ENCODE measurements around the gene TRIM44.
"Not testable (repeated sequence)": the region's sequence is repeated elsewhere in the genome, so short reads cannot be mapped to it uniquely, and the experiment has no call there.

TRIM44 gene

GRCh38 chr11:35859301-35859700 is 196.7 kb downstream of the TRIM44 start:
- Histone ChIP-seq H3K4me3 (ENCODE audit: low read length, poor library complexity, severe bottlenecking) (no peak overlapping the region), H3K79me2 (ENCODE audit: insufficient read depth, low read length) (no peaks in the 10 kb centered on the region), H3K36me3 (ENCODE audit: insufficient read depth, low read length) (no peaks in the 10 kb centered on the region), H3K9me3 (ENCODE audit: insufficient read depth, low read depth, low read length) (no peaks in the 10 kb centered on the region), H3K9me2 (replicated peaks; ENCODE audit: low read depth, low read length) (no peaks in the 10 kb centered on the region), H3F3A (ENCODE audit: low read depth) (no peaks in the 10 kb centered on the region), H3K9ac (ENCODE audit: low read depth, low read length, poor library complexity, severe bottlenecking) (no peak overlapping the region), H4K20me1 (ENCODE audit: insufficient read depth, low read length, poor library complexity, severe bottlenecking) (no peaks in the 10 kb centered on the region), H3K4me1 (ENCODE audit: insufficient read depth, low read length, poor library complexity, severe bottlenecking) (no peaks in the 10 kb centered on the region), H3K4me2 (ENCODE audit: low read depth, low read length, poor library complexity, severe bottlenecking) (no peak overlapping the region), H2AFZ (ENCODE audit: low read length) (no peak overlapping the region), H3K27me3 (ENCODE audit: insufficient read depth, low read length, poor library complexity, severe bottlenecking) (no peaks in the 10 kb centered on the region)
- TF ChIP-seq, protein P1, sequence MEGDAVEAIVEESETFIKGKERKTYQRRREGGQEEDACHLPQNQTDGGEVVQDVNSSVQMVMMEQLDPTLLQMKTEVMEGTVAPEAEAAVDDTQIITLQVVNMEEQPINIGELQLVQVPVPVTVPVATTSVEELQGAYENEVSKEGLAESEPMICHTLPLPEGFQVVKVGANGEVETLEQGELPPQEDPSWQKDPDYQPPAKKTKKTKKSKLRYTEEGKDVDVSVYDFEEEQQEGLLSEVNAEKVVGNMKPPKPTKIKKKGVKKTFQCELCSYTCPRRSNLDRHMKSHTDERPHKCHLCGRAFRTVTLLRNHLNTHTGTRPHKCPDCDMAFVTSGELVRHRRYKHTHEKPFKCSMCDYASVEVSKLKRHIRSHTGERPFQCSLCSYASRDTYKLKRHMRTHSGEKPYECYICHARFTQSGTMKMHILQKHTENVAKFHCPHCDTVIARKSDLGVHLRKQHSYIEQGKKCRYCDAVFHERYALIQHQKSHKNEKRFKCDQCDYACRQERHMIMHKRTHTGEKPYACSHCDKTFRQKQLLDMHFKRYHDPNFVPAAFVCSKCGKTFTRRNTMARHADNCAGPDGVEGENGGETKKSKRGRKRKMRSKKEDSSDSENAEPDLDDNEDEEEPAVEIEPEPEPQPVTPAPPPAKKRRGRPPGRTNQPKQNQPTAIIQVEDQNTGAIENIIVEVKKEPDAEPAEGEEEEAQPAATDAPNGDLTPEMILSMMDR (conservative IDR thresholded peaks at IDR 0.05; ENCODE audit: low read length), result no peak
- TF ChIP-seq EZH2phosphoT487 (IDR thresholded peaks at IDR 0.05; ENCODE audit: borderline replicate concordance), result no peak

GRCh38 chr11:35860194-35860593 is 197.6 kb downstream of the TRIM44 start:
- not testable (repeated sequence) for H3K79me2 ChIP-seq (ENCODE audit: insufficient read depth, low read length); H3K4me1 ChIP-seq (ENCODE audit: insufficient read depth, low read length, poor library complexity, severe bottlenecking); H3K9me3 ChIP-seq (ENCODE audit: insufficient read depth, low read depth, low read length); H3K9me2 ChIP-seq (replicated peaks; ENCODE audit: low read depth, low read length); H3K9ac ChIP-seq (ENCODE audit: low read depth, low read length, poor library complexity, severe bottlenecking); H3K4me3 ChIP-seq (ENCODE audit: low read length, poor library complexity, severe bottlenecking); H3K36me3 ChIP-seq (ENCODE audit: insufficient read depth, low read length); H4K20me1 ChIP-seq (ENCODE audit: insufficient read depth, low read length, poor library complexity, severe bottlenecking); H3F3A ChIP-seq (ENCODE audit: low read depth); H2AFZ ChIP-seq (ENCODE audit: low read length); H3K27me3 ChIP-seq (ENCODE audit: insufficient read depth, low read length, poor library complexity, severe bottlenecking); H3K4me2 ChIP-seq (ENCODE audit: low read depth, low read length, poor library complexity, severe bottlenecking)
- TF ChIP-seq, protein P1 (conservative IDR thresholded peaks at IDR 0.05; ENCODE audit: low read length), result peak; percentile 15; the same call in 1 of the 2 replicates

GRCh38 chr11:35861191-35861590 is 198.6 kb downstream of the TRIM44 start:
- no peaks in the 10 kb centered on the region for H3K4me1 ChIP-seq (ENCODE audit: insufficient read depth, low read length, poor library complexity, severe bottlenecking)
- no peaks in the 10 kb centered on the region for H3K36me3 ChIP-seq (ENCODE audit: insufficient read depth, low read length)
- no peaks in the 10 kb centered on the region for H3K79me2 ChIP-seq (ENCODE audit: insufficient read depth, low read length)
- no peak overlapping the region for H2AFZ ChIP-seq (ENCODE audit: low read length)
- no peak overlapping the region for H3K9ac ChIP-seq (ENCODE audit: low read depth, low read length, poor library complexity, severe bottlenecking)
- no peaks in the 10 kb centered on the region for H3K27me3 ChIP-seq (ENCODE audit: insufficient read depth, low read length, poor library complexity, severe bottlenecking)
- H3K9me3 ChIP-seq (ENCODE audit: insufficient read depth, low read depth, low read length), result no peaks in the 10 kb centered on the region
- H3K4me3 ChIP-seq (ENCODE audit: low read length, poor library complexity, severe bottlenecking), result no peak overlapping the region
- H3F3A ChIP-seq (ENCODE audit: low read depth), result no peaks in the 10 kb centered on the region
- no peak overlapping the region for H3K4me2 ChIP-seq (ENCODE audit: low read depth, low read length, poor library complexity, severe bottlenecking)
- no peaks in the 10 kb centered on the region for H3K9me2 ChIP-seq (replicated peaks; ENCODE audit: low read depth, low read length)
- no peak for TF ChIP-seq EZH2phosphoT487 (IDR thresholded peaks at IDR 0.05; ENCODE audit: borderline replicate concordance)
- TF ChIP-seq, protein P1 (conservative IDR thresholded peaks at IDR 0.05; ENCODE audit: low read length), result no peak
- H4K20me1 ChIP-seq (ENCODE audit: insufficient read depth, low read length, poor library complexity, severe bottlenecking), result no peaks in the 10 kb centered on the region

Measured in Loucy (cell line).